Measurements from ENCODE around the gene CHCHD6.

DNA sequence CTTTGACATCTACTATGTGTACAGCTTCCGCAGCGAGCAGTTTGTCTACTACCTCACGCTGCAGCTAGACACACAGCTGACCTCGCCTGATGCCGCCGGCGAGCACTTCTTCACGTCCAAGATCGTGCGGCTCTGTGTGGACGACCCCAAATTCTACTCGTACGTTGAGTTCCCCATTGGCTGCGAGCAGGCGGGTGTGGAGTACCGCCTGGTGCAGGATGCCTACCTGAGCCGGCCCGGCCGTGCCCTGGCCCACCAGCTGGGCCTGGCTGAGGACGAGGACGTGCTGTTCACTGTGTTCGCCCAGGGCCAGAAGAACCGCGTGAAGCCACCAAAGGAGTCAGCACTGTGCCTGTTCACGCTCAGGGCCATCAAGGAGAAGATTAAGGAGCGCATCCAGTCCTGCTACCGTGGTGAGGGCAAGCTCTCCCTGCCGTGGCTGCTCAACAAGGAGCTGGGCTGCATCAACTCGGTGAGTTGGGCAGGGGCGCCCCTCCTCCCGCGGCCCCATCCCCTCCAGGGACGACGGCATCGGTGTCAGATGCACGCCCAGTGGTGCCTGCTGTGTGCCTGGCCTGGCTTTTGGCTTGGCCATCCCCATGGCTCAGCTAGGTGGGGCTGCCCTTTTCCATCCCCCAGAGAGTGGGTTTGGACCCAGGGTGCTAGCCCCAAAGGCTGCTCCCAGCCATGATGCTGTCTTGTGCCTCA is 285.4 kb downstream of the CHCHD6 start:
- TF ChIP-seq, protein P1, sequence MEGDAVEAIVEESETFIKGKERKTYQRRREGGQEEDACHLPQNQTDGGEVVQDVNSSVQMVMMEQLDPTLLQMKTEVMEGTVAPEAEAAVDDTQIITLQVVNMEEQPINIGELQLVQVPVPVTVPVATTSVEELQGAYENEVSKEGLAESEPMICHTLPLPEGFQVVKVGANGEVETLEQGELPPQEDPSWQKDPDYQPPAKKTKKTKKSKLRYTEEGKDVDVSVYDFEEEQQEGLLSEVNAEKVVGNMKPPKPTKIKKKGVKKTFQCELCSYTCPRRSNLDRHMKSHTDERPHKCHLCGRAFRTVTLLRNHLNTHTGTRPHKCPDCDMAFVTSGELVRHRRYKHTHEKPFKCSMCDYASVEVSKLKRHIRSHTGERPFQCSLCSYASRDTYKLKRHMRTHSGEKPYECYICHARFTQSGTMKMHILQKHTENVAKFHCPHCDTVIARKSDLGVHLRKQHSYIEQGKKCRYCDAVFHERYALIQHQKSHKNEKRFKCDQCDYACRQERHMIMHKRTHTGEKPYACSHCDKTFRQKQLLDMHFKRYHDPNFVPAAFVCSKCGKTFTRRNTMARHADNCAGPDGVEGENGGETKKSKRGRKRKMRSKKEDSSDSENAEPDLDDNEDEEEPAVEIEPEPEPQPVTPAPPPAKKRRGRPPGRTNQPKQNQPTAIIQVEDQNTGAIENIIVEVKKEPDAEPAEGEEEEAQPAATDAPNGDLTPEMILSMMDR (IDR thresholded peaks at IDR 0.05) = no peak
- no peak for TF ChIP-seq POLR2A (IDR thresholded peaks at IDR 0.05)

Measured in right lobe of liver (tissue), 4 donors.